Body of pancreas (tissue), 4 donors: ENCODE measurements around the gene BTNL2.

Source experiments
- CTCF ChIP-seq, 7 experiments: fragments of 450-650 bp in 4 of 7; fragments of 200-600 bp in 3 of 7; sonication (generic) in 3 of 7; IDR thresholded peaks; one replicate each; pipeline ENCODE4 v1.5.1; 2016 to 2019; ENCODE audit warnings: antibody characterized with exemption in 7 of 7
- POLR2A ChIP-seq, 3 donors: fragments of 450-650 bp; IDR thresholded peaks; one replicate each; pipeline ENCODE4 v1.6.1; 2016; ENCODE audit warnings: antibody characterized with exemption in 3 of 3, mild to moderate bottlenecking in 2 of 3

DNA sequence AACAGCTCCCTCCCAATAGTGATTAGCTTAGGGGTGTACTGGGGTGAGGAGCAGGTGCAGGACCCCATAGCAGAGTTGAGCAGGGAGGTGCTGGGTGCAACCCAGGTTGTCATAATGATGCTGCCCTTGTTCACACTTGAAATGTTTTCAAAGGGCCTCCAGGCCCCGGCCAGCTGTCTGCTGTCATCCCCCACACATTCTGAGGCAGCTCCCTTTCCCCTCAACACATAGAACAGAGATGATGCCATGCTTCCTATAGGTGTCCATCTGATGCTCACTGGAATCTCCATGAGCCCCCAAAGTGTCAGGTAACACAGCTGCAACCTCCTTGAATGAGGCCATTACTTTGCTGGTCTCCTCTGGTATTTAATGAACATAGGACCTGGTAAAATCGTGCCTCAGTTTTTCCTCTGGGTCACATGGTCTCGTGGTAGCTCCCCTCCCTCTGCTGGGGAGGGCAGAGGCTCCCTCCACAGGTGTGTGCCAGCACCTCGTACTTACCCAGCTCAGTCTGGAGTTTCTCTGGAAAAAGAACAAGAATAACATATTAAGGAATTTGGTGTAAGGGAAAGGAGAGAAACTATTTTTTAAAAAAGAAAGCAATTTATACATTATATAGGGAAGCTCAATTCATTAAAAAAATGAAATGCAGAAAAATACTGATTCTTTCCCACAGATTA lies 5.6 kb downstream of the BTNL2 start:
- TF ChIP-seq POLR2A (IDR thresholded peaks at IDR 0.05) (no peak), CTCF (IDR thresholded peaks at IDR 0.05) (no peak)
